Liver (tissue), 9 donors: ENCODE measurements around the gene PEAK3. TPM values are rescaled to one million over a fixed set of nuclear protein-coding genes. Genes with fewer than 3 reads are reported as not detected.

Experiments used
- DNase-seq: peaks from one replicate; pipeline ENCODE4 v3.0.0-alpha.2; 2017; ENCODE audit warnings: low spot score
- H3K27ac ChIP-seq, 2 donors: one replicate each; pipeline ENCODE4 v1.7.0; 2013; ENCODE audit warnings: inconsistent platforms in 2 of 2, low read length in 2 of 2, control low read depth in 1 of 2, low read depth in 1 of 2, mild to moderate bottlenecking in 1 of 2
- H3K27me3 ChIP-seq, 4 donors: one replicate each; pipeline versions ENCODE4 v1.6.1 to v1.7.0; 2013; ENCODE audit warnings: low read length in 3 of 4, inconsistent platforms in 1 of 4, mild to moderate bottlenecking in 1 of 4, moderate library complexity in 1 of 4; ENCODE audit not compliant: control insufficient read depth in 4 of 4, insufficient read depth in 4 of 4
- H3K36me3 ChIP-seq, 4 donors: one replicate each; pipeline versions ENCODE4 v1.6.1 to v1.7.0; 2013; ENCODE audit warnings: low read length in 3 of 4, mild to moderate bottlenecking in 3 of 4, low read depth in 1 of 4, moderate library complexity in 1 of 4; ENCODE audit not compliant: control insufficient read depth in 4 of 4, insufficient read depth in 3 of 4
- H3K4me1 ChIP-seq, 4 donors: one replicate each; pipeline versions ENCODE4 v1.6.1 to v1.7.0; 2013; ENCODE audit warnings: low read length in 3 of 4, mild to moderate bottlenecking in 3 of 4, moderate library complexity in 1 of 4; ENCODE audit not compliant: control insufficient read depth in 4 of 4, insufficient read depth in 4 of 4
- H3K4me3 ChIP-seq, 3 donors: one replicate each; pipeline versions ENCODE4 v1.6.1 to v1.7.0; 2013; ENCODE audit warnings: low read length in 3 of 3, control low read depth in 1 of 3, low read depth in 1 of 3, mild to moderate bottlenecking in 1 of 3
- H3K9ac ChIP-seq, 2 donors: one replicate each; pipeline ENCODE4 v1.7.0; 2013; ENCODE audit warnings: low read length in 2 of 2, mild to moderate bottlenecking in 2 of 2, moderate library complexity in 2 of 2, control low read depth in 1 of 2, low read depth in 1 of 2
- H3K9me3 ChIP-seq, 4 donors: one replicate each; pipeline versions ENCODE4 v1.6.1 to v1.7.0; 2013; ENCODE audit warnings: low read length in 3 of 4; ENCODE audit not compliant: control insufficient read depth in 4 of 4
- EGR1 ChIP-seq, 2 donors: IDR thresholded peaks; 2 replicates each; pipeline ENCODE4 v1.6.1; 2016 to 2018; ENCODE audit warnings: antibody characterized with exemption in 2 of 2, low read depth in 2 of 2
- FOXA1 ChIP-seq: IDR thresholded peaks from 2 replicates; pipeline ENCODE4 v1.6.1; 2016; ENCODE audit warnings: antibody characterized with exemption
- FOXA2 ChIP-seq: IDR thresholded peaks from 2 replicates; pipeline ENCODE4 v1.6.1; 2016; ENCODE audit warnings: antibody characterized with exemption
- GABPA ChIP-seq, 2 donors: IDR thresholded peaks in 1 of 2; conservative IDR thresholded peaks in 1 of 2; 2 replicates each; pipeline ENCODE4 v1.6.1; 2016; ENCODE audit warnings: antibody characterized with exemption in 2 of 2, mild to moderate bottlenecking in 1 of 2, moderate library complexity in 1 of 2
- HNF4A ChIP-seq, 2 donors: conservative IDR thresholded peaks; 2 replicates each; pipeline ENCODE4 v1.6.1; 2016; ENCODE audit warnings: antibody characterized with exemption in 2 of 2, mild to moderate bottlenecking in 2 of 2
- HNF4G ChIP-seq: IDR thresholded peaks from 2 replicates; pipeline ENCODE4 v1.6.1; 2016; ENCODE audit warnings: antibody characterized with exemption
- JUND ChIP-seq, 2 donors: IDR thresholded peaks; 2 replicates each; pipeline ENCODE4 v1.6.1; 2016; ENCODE audit warnings: antibody characterized with exemption in 2 of 2
- NR2F2 ChIP-seq: IDR thresholded peaks from 2 replicates; pipeline ENCODE4 v1.6.1; 2016; ENCODE audit warnings: antibody characterized with exemption
- RAD21 ChIP-seq, 2 donors: IDR thresholded peaks; 2 replicates each; pipeline ENCODE4 v1.6.1; 2016; ENCODE audit warnings: antibody characterized with exemption in 2 of 2, mild to moderate bottlenecking in 2 of 2
- RXRA ChIP-seq, 2 donors: IDR thresholded peaks; 2 replicates each; pipeline ENCODE4 v1.6.1; 2017 to 2018; ENCODE audit warnings: antibody characterized with exemption in 2 of 2, mild to moderate bottlenecking in 1 of 2
- SP1 ChIP-seq: IDR thresholded peaks from 2 replicates; pipeline ENCODE4 v1.6.1; 2018; ENCODE audit warnings: antibody characterized with exemption, mild to moderate bottlenecking
- TAF1 ChIP-seq: conservative IDR thresholded peaks from 2 replicates; pipeline ENCODE4 v1.6.1; 2016; ENCODE audit warnings: antibody characterized with exemption, mild to moderate bottlenecking
- YY1 ChIP-seq: IDR thresholded peaks from 2 replicates; pipeline ENCODE4 v1.6.1; 2016; ENCODE audit warnings: antibody characterized with exemption, mild to moderate bottlenecking
- WGBS: extraction: QIAGEN DNeasy Blood & Tissue Kit; methylation state at CpG from one replicate; pipeline ENCODE4 v1.1.7; 2013; 5-methylcytosine and 5-hydroxymethylcytosine counted together
- polyA plus RNA-seq, 2 donors: library from polyadenylated mRNA; stranded (reverse) in 1 of 2; unstranded in 1 of 2; fragments of 200-250 nt in 1 of 2; fragments of >200 nt in 1 of 2; fragmentation: Nextera tagmentation in 1 of 2; extraction: Ambion mirVana in 1 of 2; gene quantifications; one replicate each; pipeline versions ENCODE4 v1.2.1 to v1.2.3, GENCODE V29; 2013 to 2015
- total RNA-seq, 2 donors: library from RNA; depleted of rRNA; stranded (reverse); fragments of >200 nt; gene quantifications; one replicate each; pipeline ENCODE4 v1.2.3, GENCODE V29; 2014
- TF ChIP-seq, protein P1 (sequence below): fragments of 150-350 bp; IDR thresholded peaks from 2 replicates; pipeline ENCODE4 v1.5.1; 2017; ENCODE audit warnings: improper control_type of control experiment, low read depth, low read length; ENCODE audit not compliant: missing input control
- TF ChIP-seq, protein P2 (sequence below): IDR thresholded peaks from 2 replicates; pipeline ENCODE4 v1.6.1; 2016; ENCODE audit warnings: antibody characterized with exemption, mild to moderate bottlenecking
- TF ChIP-seq, protein P3 (sequence below): IDR thresholded peaks from 2 replicates; pipeline ENCODE4 v1.6.1; 2016; ENCODE audit warnings: antibody characterized with exemption
- TF ChIP-seq, protein P4 (sequence below): IDR thresholded peaks from 2 replicates; pipeline ENCODE4 v1.6.1; 2016; ENCODE audit warnings: antibody characterized with exemption
- TF ChIP-seq, protein P5 (sequence below): IDR thresholded peaks from 2 replicates; pipeline ENCODE4 v1.6.1; 2016; ENCODE audit warnings: antibody characterized with exemption
- donor health status: healthy.
- donor health status: healthy.
- donor health status: healthy.
- donor health status: healthy.
- donor health status: healthy.

The PEAK3 gene
- total and polyA plus RNA-seq, 4 donors: 0.09 to 0.67 (median 0.31) TPM

DNA sequence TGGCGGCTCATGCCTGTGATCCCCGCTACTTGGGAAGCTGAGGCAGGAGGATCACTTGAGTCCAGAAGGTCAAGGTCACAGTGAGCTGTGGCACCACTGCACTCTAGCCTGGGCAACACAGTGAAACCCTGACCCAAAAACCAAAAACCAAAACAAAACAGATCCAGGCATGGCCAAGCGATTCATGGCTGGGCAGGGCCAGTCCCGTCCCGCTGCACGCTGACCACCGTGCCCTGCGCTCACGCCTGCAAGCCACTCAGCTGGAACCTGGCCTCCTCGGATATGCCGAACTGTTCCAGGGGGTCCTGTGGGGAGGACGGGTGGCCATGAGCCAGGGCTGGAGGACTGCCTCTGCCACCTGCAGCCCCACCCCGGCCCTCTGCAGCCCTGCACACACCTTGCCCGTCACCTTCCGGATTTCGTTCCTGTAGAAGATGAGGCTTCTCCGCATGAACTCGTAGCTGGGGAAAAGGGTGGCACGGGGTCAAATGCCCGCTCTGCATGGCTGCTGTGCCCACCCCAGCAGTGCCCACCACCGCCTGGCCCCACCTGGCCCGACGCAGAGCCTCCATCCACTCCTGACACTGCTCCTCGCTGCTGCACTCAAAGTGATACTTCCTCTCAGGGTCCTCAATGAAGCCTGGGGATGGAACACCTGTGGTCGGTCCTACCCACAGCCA lies 48.2 kb downstream of the PEAK3 start:
- H3K27ac ChIP-seq: no peak overlapping the region
- H3K4me3 ChIP-seq: no peak overlapping the region
- H3K9me3 ChIP-seq: no peaks in the 10 kb centered on the region
- H3K9ac ChIP-seq: no peak overlapping the region
- WGBS: 91% methylated on average over 25 of the region's 25 CpGs
- H3K36me3 ChIP-seq: peaks cover 0 to 15% (median 4%) of the 10 kb centered on the region in 4 donors
- H3K4me1 ChIP-seq: peaks cover 8 to 48% (median 28%) of the 10 kb centered on the region in 4 donors
- no peaks in the 10 kb centered on the region for H3K27me3 ChIP-seq
- no peak for DNase-seq
- TF ChIP-seq RXRA (IDR thresholded peaks at IDR 0.05) (no peak), HNF4A (conservative IDR thresholded peaks at IDR 0.05) (no peak), HNF4G (no peak), YY1 (no peak), JUND (IDR thresholded peaks at IDR 0.05) (no peak), EGR1 (IDR thresholded peaks at IDR 0.05; ENCODE audit: low read depth in 2 of 2) (no peak)
- TF ChIP-seq, protein P1, sequence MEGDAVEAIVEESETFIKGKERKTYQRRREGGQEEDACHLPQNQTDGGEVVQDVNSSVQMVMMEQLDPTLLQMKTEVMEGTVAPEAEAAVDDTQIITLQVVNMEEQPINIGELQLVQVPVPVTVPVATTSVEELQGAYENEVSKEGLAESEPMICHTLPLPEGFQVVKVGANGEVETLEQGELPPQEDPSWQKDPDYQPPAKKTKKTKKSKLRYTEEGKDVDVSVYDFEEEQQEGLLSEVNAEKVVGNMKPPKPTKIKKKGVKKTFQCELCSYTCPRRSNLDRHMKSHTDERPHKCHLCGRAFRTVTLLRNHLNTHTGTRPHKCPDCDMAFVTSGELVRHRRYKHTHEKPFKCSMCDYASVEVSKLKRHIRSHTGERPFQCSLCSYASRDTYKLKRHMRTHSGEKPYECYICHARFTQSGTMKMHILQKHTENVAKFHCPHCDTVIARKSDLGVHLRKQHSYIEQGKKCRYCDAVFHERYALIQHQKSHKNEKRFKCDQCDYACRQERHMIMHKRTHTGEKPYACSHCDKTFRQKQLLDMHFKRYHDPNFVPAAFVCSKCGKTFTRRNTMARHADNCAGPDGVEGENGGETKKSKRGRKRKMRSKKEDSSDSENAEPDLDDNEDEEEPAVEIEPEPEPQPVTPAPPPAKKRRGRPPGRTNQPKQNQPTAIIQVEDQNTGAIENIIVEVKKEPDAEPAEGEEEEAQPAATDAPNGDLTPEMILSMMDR: no peak

DNA sequence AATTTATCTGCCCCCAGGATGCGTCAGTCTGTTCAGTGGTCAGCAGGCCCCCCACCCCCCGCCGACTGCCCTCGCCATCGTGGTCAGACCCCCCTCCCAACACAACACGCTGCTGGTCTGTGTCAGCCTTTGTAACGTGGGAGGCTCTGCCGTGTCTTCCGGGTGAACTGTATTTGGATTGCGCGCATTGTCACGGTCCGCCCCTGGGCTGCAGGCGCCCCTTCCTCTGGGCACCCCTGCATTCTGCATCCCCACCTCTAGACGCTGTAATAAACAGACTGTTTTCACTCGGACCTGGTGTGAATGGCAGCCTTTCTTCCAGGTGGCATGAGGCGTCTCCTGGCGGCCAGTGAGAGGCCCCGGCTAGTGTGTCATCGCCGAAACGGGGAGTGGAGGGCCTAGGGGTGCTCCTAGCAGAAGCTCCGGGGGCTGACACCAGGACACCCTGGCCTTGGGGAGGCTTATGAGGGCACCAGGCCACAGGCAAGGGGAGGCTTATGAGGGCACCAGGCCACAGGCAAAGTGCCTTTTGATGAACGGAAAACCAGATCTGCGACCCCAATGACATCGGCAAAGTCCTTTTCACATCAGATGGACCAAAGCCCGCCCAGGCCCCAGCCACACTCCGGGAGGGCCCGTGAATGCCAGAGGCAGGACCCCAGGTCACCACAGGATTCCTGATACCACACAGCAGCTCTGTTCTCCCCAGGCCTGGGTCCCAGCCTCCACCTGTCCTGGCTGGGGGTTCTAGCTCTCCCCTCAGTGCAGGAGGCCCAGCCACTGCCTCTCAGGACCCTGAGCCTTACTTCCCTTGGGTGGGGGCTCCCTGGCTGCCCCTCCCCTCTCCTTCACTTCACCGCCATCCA lies 49.5 kb downstream of the PEAK3 start:
- DNase-seq: no peak
- TF ChIP-seq, protein P2, sequence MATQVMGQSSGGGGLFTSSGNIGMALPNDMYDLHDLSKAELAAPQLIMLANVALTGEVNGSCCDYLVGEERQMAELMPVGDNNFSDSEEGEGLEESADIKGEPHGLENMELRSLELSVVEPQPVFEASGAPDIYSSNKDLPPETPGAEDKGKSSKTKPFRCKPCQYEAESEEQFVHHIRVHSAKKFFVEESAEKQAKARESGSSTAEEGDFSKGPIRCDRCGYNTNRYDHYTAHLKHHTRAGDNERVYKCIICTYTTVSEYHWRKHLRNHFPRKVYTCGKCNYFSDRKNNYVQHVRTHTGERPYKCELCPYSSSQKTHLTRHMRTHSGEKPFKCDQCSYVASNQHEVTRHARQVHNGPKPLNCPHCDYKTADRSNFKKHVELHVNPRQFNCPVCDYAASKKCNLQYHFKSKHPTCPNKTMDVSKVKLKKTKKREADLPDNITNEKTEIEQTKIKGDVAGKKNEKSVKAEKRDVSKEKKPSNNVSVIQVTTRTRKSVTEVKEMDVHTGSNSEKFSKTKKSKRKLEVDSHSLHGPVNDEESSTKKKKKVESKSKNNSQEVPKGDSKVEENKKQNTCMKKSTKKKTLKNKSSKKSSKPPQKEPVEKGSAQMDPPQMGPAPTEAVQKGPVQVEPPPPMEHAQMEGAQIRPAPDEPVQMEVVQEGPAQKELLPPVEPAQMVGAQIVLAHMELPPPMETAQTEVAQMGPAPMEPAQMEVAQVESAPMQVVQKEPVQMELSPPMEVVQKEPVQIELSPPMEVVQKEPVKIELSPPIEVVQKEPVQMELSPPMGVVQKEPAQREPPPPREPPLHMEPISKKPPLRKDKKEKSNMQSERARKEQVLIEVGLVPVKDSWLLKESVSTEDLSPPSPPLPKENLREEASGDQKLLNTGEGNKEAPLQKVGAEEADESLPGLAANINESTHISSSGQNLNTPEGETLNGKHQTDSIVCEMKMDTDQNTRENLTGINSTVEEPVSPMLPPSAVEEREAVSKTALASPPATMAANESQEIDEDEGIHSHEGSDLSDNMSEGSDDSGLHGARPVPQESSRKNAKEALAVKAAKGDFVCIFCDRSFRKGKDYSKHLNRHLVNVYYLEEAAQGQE: no peak
- TF ChIP-seq, protein P1: no peak
- TF ChIP-seq, protein P3, sequence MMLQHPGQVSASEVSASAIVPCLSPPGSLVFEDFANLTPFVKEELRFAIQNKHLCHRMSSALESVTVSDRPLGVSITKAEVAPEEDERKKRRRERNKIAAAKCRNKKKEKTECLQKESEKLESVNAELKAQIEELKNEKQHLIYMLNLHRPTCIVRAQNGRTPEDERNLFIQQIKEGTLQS: no peak
- no peak for TF ChIP-seq JUND (IDR thresholded peaks at IDR 0.05)
- no peak for TF ChIP-seq GABPA (IDR thresholded peaks at IDR 0.05 in 1 of 2, conservative IDR thresholded peaks at IDR 0.05 in 1 of 2)
- TF ChIP-seq TAF1: no peak
- TF ChIP-seq SP1: no peak
- TF ChIP-seq NR2F2: no peak
- no peak for TF ChIP-seq RXRA (IDR thresholded peaks at IDR 0.05)
- TF ChIP-seq FOXA2: no peak
- TF ChIP-seq YY1: no peak
- TF ChIP-seq, protein P4, sequence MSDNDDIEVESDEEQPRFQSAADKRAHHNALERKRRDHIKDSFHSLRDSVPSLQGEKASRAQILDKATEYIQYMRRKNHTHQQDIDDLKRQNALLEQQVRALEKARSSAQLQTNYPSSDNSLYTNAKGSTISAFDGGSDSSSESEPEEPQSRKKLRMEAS: no peak
- TF ChIP-seq RAD21 (IDR thresholded peaks at IDR 0.05): no peak
- TF ChIP-seq HNF4A (conservative IDR thresholded peaks at IDR 0.05): no peak
- TF ChIP-seq, protein P5, sequence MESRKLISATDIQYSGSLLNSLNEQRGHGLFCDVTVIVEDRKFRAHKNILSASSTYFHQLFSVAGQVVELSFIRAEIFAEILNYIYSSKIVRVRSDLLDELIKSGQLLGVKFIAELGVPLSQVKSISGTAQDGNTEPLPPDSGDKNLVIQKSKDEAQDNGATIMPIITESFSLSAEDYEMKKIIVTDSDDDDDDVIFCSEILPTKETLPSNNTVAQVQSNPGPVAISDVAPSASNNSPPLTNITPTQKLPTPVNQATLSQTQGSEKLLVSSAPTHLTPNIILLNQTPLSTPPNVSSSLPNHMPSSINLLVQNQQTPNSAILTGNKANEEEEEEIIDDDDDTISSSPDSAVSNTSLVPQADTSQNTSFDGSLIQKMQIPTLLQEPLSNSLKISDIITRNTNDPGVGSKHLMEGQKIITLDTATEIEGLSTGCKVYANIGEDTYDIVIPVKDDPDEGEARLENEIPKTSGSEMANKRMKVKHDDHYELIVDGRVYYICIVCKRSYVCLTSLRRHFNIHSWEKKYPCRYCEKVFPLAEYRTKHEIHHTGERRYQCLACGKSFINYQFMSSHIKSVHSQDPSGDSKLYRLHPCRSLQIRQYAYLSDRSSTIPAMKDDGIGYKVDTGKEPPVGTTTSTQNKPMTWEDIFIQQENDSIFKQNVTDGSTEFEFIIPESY: no peak
- TF ChIP-seq HNF4G: no peak
- TF ChIP-seq FOXA1: no peak
- TF ChIP-seq EGR1 (IDR thresholded peaks at IDR 0.05; ENCODE audit: low read depth in 2 of 2): no peak
- H3K36me3 ChIP-seq: peaks cover 0 to 17% (median 4%) of the 10 kb centered on the region in 4 donors
- no peak overlapping the region for H3K9ac ChIP-seq
- WGBS: 89% methylated on average over 30 of the region's 30 CpGs
- no peak overlapping the region for H3K4me3 ChIP-seq
- no peak overlapping the region for H3K27ac ChIP-seq
- peaks cover 9 to 47% (median 24%) of the 10 kb centered on the region in 4 donors for H3K4me1 ChIP-seq
- H3K9me3 ChIP-seq: no peaks in the 10 kb centered on the region
- H3K27me3 ChIP-seq: no peaks in the 10 kb centered on the region
